ENCODE results near the gene ZNF479.
"Not testable (repeated sequence)": the region's sequence is repeated elsewhere in the genome, so short reads cannot be mapped to it uniquely, and the experiment has no call there.

DNA sequence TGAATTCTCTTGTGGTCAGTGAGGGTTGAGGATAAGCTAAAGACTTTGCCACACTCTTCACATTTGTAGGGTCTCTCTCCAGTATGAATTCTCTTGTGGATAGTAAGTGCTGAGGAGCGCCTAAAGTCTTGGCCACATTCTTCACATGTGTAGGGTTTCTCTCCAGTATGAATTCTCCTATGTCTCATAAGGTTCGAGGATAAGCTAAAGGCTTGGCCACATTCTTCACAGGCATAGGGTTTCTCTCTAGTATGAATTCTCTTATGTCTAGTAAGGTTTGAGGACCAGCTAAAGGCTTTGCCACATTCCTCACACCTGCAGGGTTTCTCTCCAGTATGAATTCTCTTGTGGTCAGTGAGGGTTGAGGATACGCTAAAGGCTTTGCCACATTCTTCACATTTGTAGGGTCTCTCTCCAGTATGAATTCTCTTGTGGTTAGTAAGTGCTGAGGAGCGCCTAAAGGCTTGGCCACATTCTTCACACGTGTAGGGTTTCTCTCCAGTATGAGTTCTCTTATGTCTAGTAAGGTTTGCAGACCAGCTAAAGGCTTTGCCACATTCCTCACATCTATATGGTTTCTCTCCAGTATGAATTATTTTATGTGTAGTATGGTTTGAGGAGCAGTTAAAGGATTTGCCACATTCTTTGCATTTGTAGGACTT lies 12.0 kb downstream of the ZNF479 start:
- TF ChIP-seq POLR2AphosphoS5, POLR2A (IDR thresholded peaks at IDR 0.05; ENCODE audit: low read depth, low read length): not testable (repeated sequence)
